Osteocyte (in vitro differentiated cells): ENCODE results near the gene TPPP. TPM values are rescaled to one million over a fixed set of nuclear protein-coding genes. Genes with fewer than 3 reads are reported as not detected.
A peak's percentile ranks its signal among the peaks of the same experiment; 100 is the strongest.

Experiments
- DNase-seq: peaks from one replicate; pipeline ENCODE4 v3.0.0; 2021; ENCODE audit warnings: mixed read lengths; ENCODE audit not compliant: unreplicated experiment; ENCODE audit errors: extremely low spot score
- H3K27ac Mint-ChIP-seq: one replicate; pipeline ENCODE4 v1.8.0; 2021; ENCODE audit warnings: mild to moderate bottlenecking, mixed read lengths; ENCODE audit not compliant: unreplicated experiment
- H3K27me3 Mint-ChIP-seq: one replicate; pipeline ENCODE4 v1.8.0; 2021; ENCODE audit warnings: mixed read lengths; ENCODE audit not compliant: unreplicated experiment
- H3K36me3 Mint-ChIP-seq: one replicate; pipeline ENCODE4 v1.8.0; 2021; ENCODE audit warnings: mixed read lengths; ENCODE audit not compliant: unreplicated experiment
- H3K4me1 Mint-ChIP-seq: one replicate; pipeline ENCODE4 v1.8.0; 2021; ENCODE audit warnings: mixed read lengths; ENCODE audit not compliant: unreplicated experiment
- H3K4me3 Mint-ChIP-seq: one replicate; pipeline ENCODE4 v1.8.0; 2021; ENCODE audit warnings: mild to moderate bottlenecking, moderate library complexity, mixed read lengths; ENCODE audit not compliant: unreplicated experiment
- H3K9me3 Mint-ChIP-seq: one replicate; pipeline ENCODE4 v1.8.0; 2021; ENCODE audit warnings: mixed read lengths; ENCODE audit not compliant: unreplicated experiment
- CTCF ChIP-seq: fragments of 200-600 bp; sonication (generic); IDR thresholded peaks from 2 replicates; pipeline ENCODE4 v1.5.0; 2021; ENCODE audit warnings: antibody characterized with exemption, mild to moderate bottlenecking, moderate library complexity
- total RNA-seq: library from RNA; stranded (reverse); gene quantifications from 2 replicates; pipeline ENCODE4 v1.2.1, GENCODE V29; 2021

TPPP gene
- total RNA-seq, 1 donor from 2014 or later: 0.16 TPM

- Mint-ChIP-seq H3K9me3 (no peaks in the 10 kb centered on the region), H3K27ac (no peak overlapping the region), H3K4me3 (no peak overlapping the region), H3K27me3 (no peaks in the 10 kb centered on the region), H3K36me3 (no peaks in the 10 kb centered on the region), H3K4me1 (peaks cover 7% of the 10 kb centered on the region)
- peak; percentile 76 for DNase-seq
- TF ChIP-seq CTCF: no peak
These were observed 17.9 kb downstream of the TPPP start for GRCh38 chr5:675111-675870.

- Mint-ChIP-seq H3K27ac (no peak overlapping the region), H3K36me3 (no peaks in the 10 kb centered on the region), H3K4me1 (peaks cover 7% of the 10 kb centered on the region), H3K4me3 (no peak overlapping the region), H3K27me3 (no peaks in the 10 kb centered on the region), H3K9me3 (no peaks in the 10 kb centered on the region)
- TF ChIP-seq CTCF: no peak
- DNase-seq: peak; percentile 75
These were observed 18.5 kb downstream of the TPPP start for GRCh38 chr5:674630-675011.

GRCh38 chr5:673831-674629 is 19.1 kb downstream of the TPPP start:
- Mint-ChIP-seq H3K9me3 (no peaks in the 10 kb centered on the region), H3K27ac (no peak overlapping the region), H3K27me3 (no peaks in the 10 kb centered on the region), H3K4me3 (no peak overlapping the region), H3K36me3 (no peaks in the 10 kb centered on the region), H3K4me1 (peaks cover 7% of the 10 kb centered on the region)
- DNase-seq: peak; percentile 83
- no peak for TF ChIP-seq CTCF

GRCh38 chr5:673161-673830 is 19.9 kb downstream of the TPPP start:
- H3K27ac Mint-ChIP-seq: peak overlapping the region; percentile 70
- H3K4me1 Mint-ChIP-seq: peaks cover 7% of the 10 kb centered on the region
- DNase-seq: no peak
- H3K36me3 Mint-ChIP-seq: no peaks in the 10 kb centered on the region
- no peaks in the 10 kb centered on the region for H3K27me3 Mint-ChIP-seq
- no peaks in the 10 kb centered on the region for H3K9me3 Mint-ChIP-seq
- TF ChIP-seq CTCF: no peak
- H3K4me3 Mint-ChIP-seq: no peak overlapping the region
